Measurements from ENCODE around the gene PTGES3. TPM values are rescaled to one million over a fixed set of nuclear protein-coding genes. Genes with fewer than 3 reads are reported as not detected.

PTGES3 gene
- polyA plus RNA-seq, 3 donors, result 46.1 to 232 (median 187) TPM

DNA sequence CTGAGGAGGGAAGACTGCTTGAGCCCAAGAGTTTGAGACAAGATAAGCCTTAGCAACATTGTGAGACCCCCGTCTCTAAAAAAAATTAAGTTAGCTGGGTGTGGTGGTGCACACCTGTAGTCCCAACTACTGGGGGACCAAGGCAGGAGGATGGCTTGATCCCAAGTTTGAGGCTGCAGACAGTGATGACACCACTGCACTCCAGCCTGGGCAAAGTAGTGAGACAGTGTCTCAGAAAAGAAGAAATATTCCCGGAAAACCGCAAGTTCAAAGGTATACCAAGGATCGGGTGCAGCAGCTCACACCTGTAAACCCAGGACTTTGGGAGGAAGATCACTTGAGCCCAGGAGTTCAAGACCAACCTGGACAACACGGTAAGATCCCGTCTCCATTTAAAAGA is 5.8 kb downstream of the PTGES3 start:
- Histone ChIP-seq H3K9me3 (replicated peaks in 1 of 2; ENCODE audit: control insufficient read depth in 1 of 2, insufficient read depth in 1 of 2, low read length in 2 of 2) (no peaks in the 10 kb centered on the region), H3K36me3 (replicated peaks in 1 of 2; ENCODE audit: control insufficient read depth in 1 of 2, insufficient read depth in 2 of 2, low read length in 2 of 2) (peaks cover 12 to 25% of the 10 kb centered on the region in 2 donors), H3K27ac (ENCODE audit: low read depth in 1 of 2, low read length in 2 of 2) (peak overlapping the region in 1 of 2 donors; percentile 33), H3K4me3 (replicated peaks in 1 of 3; ENCODE audit: low read depth in 2 of 3, low read length in 3 of 3) (no peak overlapping the region), H3K9ac (ENCODE audit: insufficient read depth, low read length, poor library complexity, severe bottlenecking) (no peak overlapping the region), H3K4me2 (replicated peaks; ENCODE audit: extremely low read depth, low read length, poor library complexity, severe bottlenecking) (no peak overlapping the region), H3K27me3 (ENCODE audit: control insufficient read depth in 2 of 2, insufficient read depth in 2 of 2, low read length in 2 of 2) (no peaks in the 10 kb centered on the region), H4K20me1 (ENCODE audit: insufficient read depth, low read length) (peaks cover 89% of the 10 kb centered on the region), H3K79me2 (ENCODE audit: insufficient read depth, low read length) (peaks cover 100% of the 10 kb centered on the region), H3K4me1 (ENCODE audit: control insufficient read depth in 1 of 2, insufficient read depth in 2 of 2, low read length in 2 of 2) (peaks cover 35 to 43% of the 10 kb centered on the region in 2 donors), H2AFZ (ENCODE audit: insufficient read depth, low read depth, low read length, poor library complexity, severe bottlenecking) (no peak overlapping the region)
- Mint-ChIP-seq H3K9me3 (peaks cover 0 to 2% (median 0%) of the 10 kb centered on the region in 7 donors), H3K27ac (peak overlapping the region in 5 of 7 donors; percentile 49 to 86 (median 57)), H3K4me1 (peaks cover 37% of the 10 kb centered on the region), H3K27me3 (ENCODE audit: low read depth in 3 of 3) (peaks cover 0 to 2% (median 0%) of the 10 kb centered on the region in 3 donors), H3K4me3 (no peak overlapping the region), H3K36me3 (peaks cover 19 to 48% of the 10 kb centered on the region in 2 donors)
- TF ChIP-seq, protein P1, sequence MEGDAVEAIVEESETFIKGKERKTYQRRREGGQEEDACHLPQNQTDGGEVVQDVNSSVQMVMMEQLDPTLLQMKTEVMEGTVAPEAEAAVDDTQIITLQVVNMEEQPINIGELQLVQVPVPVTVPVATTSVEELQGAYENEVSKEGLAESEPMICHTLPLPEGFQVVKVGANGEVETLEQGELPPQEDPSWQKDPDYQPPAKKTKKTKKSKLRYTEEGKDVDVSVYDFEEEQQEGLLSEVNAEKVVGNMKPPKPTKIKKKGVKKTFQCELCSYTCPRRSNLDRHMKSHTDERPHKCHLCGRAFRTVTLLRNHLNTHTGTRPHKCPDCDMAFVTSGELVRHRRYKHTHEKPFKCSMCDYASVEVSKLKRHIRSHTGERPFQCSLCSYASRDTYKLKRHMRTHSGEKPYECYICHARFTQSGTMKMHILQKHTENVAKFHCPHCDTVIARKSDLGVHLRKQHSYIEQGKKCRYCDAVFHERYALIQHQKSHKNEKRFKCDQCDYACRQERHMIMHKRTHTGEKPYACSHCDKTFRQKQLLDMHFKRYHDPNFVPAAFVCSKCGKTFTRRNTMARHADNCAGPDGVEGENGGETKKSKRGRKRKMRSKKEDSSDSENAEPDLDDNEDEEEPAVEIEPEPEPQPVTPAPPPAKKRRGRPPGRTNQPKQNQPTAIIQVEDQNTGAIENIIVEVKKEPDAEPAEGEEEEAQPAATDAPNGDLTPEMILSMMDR (IDR thresholded peaks at IDR 0.05), result no peak
- 94% methylated on average over 3 of the region's 6 CpGs for WGBS (ENCODE audit: insufficient coverage)
- intact Hi-C loops (cut with micrococcal nuclease), result no loop called here
- DNase-seq, result no peak

DNA sequence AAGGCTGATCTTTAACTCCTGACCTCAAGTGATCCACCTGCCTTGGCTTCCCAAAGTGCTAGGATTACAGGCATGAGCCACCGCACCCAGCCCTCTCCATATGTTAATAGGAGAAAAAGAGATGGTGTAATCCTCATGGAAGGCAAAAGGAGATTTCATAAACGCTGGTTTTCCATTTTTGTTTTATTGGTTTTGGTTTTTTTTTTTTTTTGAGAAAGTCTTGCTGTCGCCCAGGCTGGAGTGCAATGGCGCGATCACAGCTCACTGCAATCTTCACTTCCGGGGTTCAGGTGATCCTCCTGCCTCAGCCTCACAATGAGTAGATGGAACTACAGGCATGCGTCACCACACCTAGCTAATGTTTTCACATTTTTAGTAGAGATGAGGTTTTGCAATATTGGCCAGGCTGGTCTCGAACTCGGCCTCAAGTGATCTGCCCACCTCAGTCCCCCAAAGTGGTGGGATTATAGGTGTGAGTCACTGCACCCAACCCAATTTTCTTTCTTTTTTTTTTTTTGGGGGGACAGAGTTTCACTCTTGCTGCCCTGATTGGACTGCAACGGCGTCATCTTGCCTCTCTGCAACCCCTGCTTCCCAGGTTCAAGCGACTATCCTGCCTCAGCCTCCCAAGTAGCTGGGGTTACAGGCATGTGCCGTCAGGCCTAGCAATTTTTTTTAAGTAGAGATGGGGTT is 8.1 kb downstream of the PTGES3 start:
- Histone ChIP-seq H3K9ac (ENCODE audit: insufficient read depth, low read length, poor library complexity, severe bottlenecking) (no peak overlapping the region), H3K36me3 (replicated peaks in 1 of 2; ENCODE audit: control insufficient read depth in 1 of 2, insufficient read depth in 2 of 2, low read length in 2 of 2) (peaks cover 12 to 25% of the 10 kb centered on the region in 2 donors), H3K27ac (ENCODE audit: low read depth in 1 of 2, low read length in 2 of 2) (peak overlapping the region in 1 of 2 donors; percentile 66), H4K20me1 (ENCODE audit: insufficient read depth, low read length) (peaks cover 100% of the 10 kb centered on the region), H3K4me1 (ENCODE audit: control insufficient read depth in 1 of 2, insufficient read depth in 2 of 2, low read length in 2 of 2) (peaks cover 19 to 20% of the 10 kb centered on the region in 2 donors), H3K27me3 (ENCODE audit: control insufficient read depth in 2 of 2, insufficient read depth in 2 of 2, low read length in 2 of 2) (no peaks in the 10 kb centered on the region), H2AFZ (ENCODE audit: insufficient read depth, low read depth, low read length, poor library complexity, severe bottlenecking) (no peak overlapping the region), H3K9me3 (replicated peaks in 1 of 2; ENCODE audit: control insufficient read depth in 1 of 2, insufficient read depth in 1 of 2, low read length in 2 of 2) (no peaks in the 10 kb centered on the region), H3K4me3 (replicated peaks in 1 of 3; ENCODE audit: low read depth in 2 of 3, low read length in 3 of 3) (no peak overlapping the region), H3K4me2 (replicated peaks; ENCODE audit: extremely low read depth, low read length, poor library complexity, severe bottlenecking) (no peak overlapping the region), H3K79me2 (ENCODE audit: insufficient read depth, low read length) (peaks cover 100% of the 10 kb centered on the region)
- Mint-ChIP-seq H3K4me1 (peaks cover 23% of the 10 kb centered on the region), H3K27ac (peak overlapping the region in 3 of 7 donors; percentile 60 to 80 (median 63)), H3K9me3 (no peaks in the 10 kb centered on the region), H3K4me3 (no peak overlapping the region), H3K27me3 (ENCODE audit: low read depth in 3 of 3) (peaks cover 0 to 2% (median 0%) of the 10 kb centered on the region in 3 donors), H3K36me3 (peaks cover 19 to 52% of the 10 kb centered on the region in 2 donors)
- TF ChIP-seq, protein P1 (IDR thresholded peaks at IDR 0.05), result no peak
- no peak for DNase-seq
- 100% methylated on average over 1 of the region's 13 CpGs for WGBS (ENCODE audit: insufficient coverage)
- intact Hi-C loops (cut with micrococcal nuclease), result no loop called here
